IPS-18c (cell line): ENCODE data around the gene TCEANC.
A peak's percentile ranks its signal among the peaks of the same experiment; 100 is the strongest.
"Not testable (repeated sequence)": the region's sequence is repeated elsewhere in the genome, so short reads cannot be mapped to it uniquely, and the experiment has no call there.

Experiments used
- H3K4me3 ChIP-seq: 2 replicates; pipeline ENCODE4 v1.7.0; 2013; ENCODE audit warnings: low read depth, mild to moderate bottlenecking, low read length, moderate library complexity; ENCODE audit not compliant: insufficient read depth
- H3K9me3 ChIP-seq: one replicate; pipeline ENCODE4 v1.6.1; 2013; ENCODE audit warnings: mild to moderate bottlenecking, low read length, moderate library complexity; ENCODE audit not compliant: control insufficient read depth, insufficient read depth

TCEANC gene, protein sequence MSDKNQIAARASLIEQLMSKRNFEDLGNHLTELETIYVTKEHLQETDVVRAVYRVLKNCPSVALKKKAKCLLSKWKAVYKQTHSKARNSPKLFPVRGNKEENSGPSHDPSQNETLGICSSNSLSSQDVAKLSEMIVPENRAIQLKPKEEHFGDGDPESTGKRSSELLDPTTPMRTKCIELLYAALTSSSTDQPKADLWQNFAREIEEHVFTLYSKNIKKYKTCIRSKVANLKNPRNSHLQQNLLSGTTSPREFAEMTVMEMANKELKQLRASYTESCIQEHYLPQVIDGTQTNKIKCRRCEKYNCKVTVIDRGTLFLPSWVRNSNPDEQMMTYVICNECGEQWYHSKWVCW

DNA sequence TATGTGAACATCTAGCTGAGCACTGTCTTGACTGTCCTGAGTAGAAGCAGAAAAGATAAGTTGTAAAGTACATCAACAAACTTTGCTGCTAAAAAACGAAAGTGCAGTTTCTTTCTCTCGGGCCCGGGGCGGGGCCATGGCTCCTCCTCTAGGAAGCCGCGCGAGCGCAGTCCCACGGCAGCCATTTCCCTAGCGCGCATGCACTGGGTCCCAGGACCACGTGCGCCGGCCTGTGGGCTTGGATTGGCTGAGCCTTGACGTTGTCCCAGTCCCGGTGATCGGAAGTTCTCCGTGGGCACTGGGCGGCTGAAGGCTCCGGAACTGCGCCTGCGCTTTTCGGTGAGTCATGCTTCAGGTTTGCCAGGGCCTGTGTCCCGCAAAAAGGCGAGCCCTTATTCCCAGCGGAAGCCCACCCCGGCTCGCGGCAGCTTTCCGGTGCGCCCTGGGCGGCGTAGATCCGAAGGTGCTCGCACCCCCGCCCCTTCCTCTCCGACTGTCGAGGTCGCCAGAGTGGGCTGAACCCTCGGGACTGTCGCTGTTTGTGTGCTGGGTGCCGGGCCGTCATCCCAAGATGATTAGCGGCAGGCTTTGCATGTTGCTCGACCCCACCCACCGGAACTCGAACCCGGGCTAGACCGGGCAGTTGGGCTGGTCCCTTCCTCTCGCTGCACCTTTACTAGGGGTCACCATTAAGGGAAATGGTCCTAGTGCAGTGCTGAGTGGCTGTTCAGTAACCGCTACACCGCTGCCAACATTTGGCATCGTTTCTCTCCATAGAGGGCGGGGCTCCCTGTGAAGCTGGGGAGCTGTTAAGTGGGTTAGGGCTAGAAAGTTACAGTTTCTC lies at the start of gene TCEANC:
Gene TCEANC, plus strand, starts transcription at position 292 of the 844 bp plus-strand sequence. CDS start 9,368 bp downstream, outside the sequence.
- H3K9me3 ChIP-seq, result no peaks in the 10 kb centered on the region
- H3K4me3 ChIP-seq, result peak within 1 kb of the TSS; percentile 57

DNA sequence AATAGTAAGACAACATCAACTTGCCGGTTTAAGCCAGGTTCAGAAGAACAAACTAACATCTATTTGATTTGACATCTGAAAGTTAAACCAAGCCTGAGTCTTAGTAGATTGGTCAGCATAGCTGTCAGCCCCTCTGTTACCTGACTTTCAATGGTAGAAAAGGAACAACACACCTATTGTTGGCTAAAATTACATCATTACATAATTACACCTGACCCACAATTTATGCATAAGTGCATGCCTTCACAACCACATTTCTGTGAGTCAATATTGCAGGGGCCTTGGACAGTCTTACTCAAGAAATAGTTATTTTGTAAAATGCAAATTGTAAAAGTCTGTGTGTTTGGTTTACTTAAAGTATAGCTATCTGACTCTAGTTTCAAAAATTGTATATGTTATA lies 47.3 kb upstream of the TCEANC start:
- H3K4me3 ChIP-seq, result no peak overlapping the region
- H3K9me3 ChIP-seq, result no peaks in the 10 kb centered on the region

DNA sequence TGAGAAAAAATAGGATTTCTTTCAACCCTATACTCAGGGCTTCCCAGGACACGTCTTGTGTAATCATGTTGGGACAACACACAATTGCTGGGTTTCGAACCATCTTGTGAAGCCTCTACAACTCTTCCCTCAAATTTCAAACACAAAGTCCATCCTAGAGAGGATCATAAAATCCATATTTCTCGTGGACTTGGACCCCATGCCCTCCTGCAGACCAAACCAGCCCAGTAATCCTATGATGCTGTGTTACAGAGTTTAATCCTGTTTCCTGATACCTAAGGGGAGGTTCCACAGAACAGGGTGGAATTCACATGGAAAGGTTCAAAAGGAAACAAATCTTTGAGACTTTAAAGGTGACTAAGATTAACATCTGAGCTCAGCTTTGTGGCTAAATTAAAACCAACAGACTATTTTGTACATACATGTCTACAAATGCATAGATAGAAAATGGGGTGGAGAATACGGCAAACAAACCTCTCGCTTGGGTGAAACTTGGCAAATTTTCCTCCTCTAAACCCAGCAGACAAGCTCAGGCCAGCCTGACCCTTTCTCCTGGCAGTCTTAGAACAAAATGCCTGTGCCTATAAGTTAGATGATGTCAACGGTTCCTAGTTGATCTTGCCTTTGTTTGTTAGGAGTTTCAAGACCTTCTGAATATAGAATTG lies 45.5 kb upstream of the TCEANC start:
- no peaks in the 10 kb centered on the region for H3K9me3 ChIP-seq
- H3K4me3 ChIP-seq, result no peak overlapping the region

DNA sequence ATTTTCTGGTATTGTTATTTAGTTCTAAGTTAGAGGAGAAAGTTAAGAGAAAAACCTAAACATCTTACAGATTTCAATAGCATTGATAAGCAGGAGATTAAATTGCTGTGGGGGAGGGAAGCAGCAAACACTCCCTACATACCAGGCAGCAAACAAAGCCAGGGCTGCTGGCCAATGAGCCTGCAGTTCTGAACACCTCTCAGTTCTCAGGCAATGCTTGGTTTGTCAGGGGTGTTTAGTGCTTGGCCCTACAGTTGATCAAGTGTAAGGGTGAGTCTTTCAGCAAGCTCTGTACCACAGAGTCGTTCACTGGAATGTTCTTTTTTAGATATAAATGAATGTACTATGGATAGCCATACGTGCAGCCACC lies 45.0 kb upstream of the TCEANC start:
- no peaks in the 10 kb centered on the region for H3K9me3 ChIP-seq
- H3K4me3 ChIP-seq, result no peak overlapping the region

DNA sequence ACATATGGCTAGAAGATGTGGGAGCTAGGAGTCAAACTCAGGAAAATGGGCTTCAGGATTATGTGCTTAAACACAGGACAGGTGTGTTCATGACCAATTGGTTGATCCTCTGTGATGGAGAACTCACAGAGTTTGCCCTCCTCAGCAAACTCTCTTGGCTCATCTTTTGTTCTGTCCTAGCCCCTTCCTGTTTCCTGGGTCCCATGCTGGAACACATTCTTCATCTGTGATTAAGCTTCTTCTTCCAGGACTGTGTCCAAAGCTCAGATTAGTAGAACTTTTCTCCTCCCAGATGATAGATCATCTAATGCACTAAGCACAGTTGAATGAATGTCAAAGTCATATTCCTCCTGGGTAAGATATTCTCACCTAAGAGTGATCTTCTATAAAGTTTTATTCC lies 38.8 kb upstream of the TCEANC start:
- Histone ChIP-seq H3K4me3 (no peak overlapping the region), H3K9me3 (peaks cover 3% of the 10 kb centered on the region)

DNA sequence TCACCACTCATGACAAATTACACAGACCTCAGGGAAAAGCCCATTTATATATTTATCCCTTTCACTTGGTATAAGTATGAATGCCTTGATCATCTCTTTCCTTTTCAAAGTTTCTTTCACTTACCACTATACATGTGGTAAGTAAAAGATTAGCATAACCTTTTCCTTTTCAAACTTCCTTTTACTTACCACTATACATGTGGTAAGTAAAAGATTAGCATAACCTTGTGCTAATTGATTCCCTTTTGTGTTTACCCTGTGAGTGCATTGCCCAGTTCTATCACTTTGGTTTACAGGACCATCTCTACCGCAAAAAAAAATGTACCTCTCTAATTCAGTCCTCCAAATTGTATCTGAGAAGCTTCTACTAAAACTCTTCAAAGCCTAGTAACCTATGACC lies 32.7 kb upstream of the TCEANC start:
- no peak overlapping the region for H3K4me3 ChIP-seq
- H3K9me3 ChIP-seq, result peaks cover 3% of the 10 kb centered on the region

DNA sequence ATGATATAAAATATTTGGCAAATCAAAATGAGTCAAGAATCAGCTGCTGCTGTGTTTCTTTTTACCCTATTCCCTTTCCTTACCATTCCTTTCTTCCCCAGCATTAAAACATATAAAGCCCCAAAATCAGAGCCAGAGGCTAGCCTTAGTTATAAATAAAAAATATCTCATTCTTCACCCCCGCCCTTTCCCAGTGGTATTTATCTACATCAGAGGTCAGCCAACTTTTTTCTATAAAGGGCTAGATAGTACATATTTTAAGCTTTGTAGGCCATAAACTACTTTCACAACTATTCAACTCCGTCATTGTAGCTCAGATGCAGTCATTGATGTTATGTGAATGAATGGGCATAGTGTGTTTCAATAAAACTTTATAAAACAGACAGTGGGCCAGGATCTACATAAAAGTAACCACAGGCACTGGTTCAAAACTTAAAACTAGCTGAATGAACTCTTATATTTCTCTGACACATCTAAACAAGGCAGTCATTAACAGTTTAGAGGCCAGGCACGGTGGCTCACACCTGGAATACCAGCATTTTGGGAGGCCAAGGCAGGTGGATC lies 30.5 kb upstream of the TCEANC start:
- no peak overlapping the region for H3K4me3 ChIP-seq
- H3K9me3 ChIP-seq, result no peaks in the 10 kb centered on the region

DNA sequence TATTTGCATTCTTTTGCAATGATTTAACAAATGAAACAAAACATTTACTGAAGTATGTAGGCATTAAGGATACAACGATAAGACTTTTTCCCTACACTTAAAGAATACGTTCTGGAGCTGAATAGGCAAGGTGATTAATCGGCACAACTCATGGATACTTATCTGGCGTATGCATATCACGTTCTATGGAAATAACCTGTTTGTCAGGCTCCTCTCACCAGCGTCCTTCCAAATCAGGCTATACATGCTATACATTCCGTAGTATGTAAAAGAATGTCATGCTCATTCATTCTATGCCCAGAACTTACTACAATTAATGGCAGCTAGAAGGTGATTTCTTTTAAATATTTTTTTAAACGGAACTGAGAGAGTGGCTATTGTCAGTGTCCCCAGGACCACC lies 25.6 kb upstream of the TCEANC start:
- H3K4me3 ChIP-seq, result no peak overlapping the region
- H3K9me3 ChIP-seq, result peaks cover 6% of the 10 kb centered on the region

DNA sequence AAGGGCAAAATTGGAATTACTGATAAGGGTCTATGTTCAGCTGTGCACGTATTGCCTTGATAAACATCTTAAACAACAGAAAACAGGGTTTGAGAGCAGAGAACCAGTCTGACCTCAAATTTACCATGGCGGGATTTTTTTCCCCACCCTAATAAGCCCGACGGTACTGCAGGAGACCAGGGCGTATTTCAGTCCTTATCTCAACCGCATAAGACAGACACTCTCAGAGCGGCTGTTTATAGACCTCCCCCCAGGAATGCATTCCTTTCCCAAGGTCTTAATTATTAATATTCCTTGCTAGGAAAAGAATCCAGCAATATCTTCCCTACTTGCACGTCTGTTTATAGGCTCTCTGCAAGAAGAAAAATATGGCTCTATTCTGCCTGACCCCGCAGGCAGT lies 15.7 kb upstream of the TCEANC start:
- not testable (repeated sequence) for H3K9me3 ChIP-seq, H3K4me3 ChIP-seq

DNA sequence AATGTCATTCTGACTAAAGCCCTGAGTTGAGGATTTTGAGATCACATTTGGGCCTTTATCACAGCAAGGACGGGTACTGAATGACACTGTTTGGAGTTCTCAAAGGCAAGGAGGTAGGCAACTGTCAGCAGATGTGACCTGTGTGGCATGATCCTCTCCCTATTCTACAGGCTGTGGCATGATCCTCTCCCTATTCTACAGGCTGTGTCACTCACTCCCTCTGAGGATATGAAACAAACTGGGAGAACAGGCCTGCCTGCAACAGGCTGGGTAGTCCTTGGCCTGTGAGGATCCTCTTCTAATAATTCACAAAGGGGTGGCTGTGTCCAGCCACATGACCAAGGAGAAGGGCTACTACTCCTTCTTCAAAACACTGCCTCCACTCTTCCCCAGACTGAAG lies 14.9 kb upstream of the TCEANC start:
- Histone ChIP-seq H3K9me3 (peaks cover 4% of the 10 kb centered on the region), H3K4me3 (no peak overlapping the region)

DNA sequence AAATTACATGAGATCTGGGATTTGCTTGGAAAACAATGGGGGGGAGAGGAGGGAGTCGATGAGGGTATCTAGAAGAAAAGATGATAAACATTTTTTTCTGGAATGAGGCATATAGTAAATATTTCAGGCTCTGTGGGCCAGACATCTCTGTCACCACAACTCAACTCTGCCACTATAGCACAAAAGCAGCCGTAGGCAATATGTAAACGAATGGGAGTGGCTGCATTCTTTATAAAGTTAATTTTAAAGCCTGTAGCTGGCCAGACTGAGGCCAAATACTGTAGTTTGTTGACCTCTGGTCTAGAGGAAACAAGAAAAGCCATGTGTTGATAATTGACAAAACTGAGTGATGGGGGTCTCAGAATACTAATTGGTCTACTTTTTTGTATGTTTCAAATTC lies 14.1 kb upstream of the TCEANC start:
- Histone ChIP-seq H3K9me3 (peaks cover 4% of the 10 kb centered on the region), H3K4me3 (no peak overlapping the region)

DNA sequence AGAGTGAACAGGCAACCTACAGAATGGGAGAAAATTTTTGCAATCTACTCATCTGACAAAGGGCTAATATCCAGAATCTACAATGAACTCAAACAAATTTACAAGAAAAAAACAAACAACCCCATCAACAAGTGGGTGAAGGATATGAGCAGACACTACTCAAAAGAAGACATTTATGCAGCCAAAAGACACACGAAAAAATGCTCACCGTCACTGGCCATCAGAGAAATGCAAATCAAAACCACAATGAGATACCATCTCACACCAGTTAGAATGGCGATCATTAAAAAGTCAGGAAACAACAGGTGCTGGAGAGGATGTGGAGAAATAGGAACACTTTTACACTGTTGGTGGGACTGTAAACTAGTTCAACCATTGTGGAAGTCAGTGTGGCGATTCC lies 11.3 kb upstream of the TCEANC start:
- not testable (repeated sequence) for H3K4me3 ChIP-seq, H3K9me3 ChIP-seq

DNA sequence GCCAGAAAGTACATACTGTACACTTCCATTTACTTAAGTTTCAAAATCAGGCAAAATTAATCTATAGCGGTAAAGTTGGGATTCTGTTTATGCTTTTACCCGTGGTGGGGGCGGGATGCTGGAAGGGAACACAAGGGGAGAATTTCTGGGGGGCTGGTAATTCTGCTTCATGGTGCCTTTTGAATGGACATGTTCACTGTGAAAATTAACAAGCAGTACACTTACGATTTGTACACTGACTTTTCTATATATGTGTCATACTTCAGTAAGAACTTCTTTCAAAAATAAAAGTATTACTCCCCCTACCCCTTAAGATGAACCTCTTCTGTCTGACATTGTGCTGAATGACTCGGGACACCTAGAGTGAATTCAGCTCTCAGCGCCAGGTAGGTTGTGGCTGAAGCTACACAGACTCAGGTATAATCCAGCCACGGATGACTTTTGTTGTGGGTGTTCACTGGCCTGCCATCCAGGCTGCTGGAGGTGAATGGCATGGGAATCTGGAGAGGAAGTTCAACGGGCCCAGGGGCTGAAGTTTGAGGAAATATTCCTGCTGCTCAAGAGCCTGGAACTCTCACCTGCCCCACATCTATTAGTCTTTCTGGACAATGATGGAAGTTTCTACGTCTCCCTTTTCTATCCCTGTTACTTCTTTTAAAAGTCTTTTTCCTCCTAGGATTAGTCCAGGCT lies 7.3 kb upstream of the TCEANC start:
- Histone ChIP-seq H3K9me3 (peaks cover 2% of the 10 kb centered on the region), H3K4me3 (no peak overlapping the region)

DNA sequence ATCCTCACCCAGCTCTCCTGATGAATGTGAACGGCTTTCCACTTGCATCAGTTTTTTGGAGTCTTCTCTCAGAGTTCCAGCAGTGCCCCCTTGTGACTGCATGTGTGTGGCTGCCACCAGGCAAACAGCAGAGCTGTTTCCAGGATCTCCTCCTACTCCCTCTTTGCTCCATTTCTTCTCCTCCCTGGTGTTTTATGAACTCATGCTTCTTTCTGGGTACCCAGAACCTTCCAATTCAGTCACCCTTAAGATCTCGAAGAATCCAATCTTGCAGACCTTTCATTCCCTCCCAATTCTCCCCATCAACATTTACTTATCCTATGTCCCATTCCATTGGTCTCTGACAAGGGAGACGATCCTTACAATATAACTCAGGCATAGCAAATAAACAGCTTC lies 6.8 kb upstream of the TCEANC start:
- Histone ChIP-seq H3K4me3 (no peak overlapping the region), H3K9me3 (peaks cover 2% of the 10 kb centered on the region)

DNA sequence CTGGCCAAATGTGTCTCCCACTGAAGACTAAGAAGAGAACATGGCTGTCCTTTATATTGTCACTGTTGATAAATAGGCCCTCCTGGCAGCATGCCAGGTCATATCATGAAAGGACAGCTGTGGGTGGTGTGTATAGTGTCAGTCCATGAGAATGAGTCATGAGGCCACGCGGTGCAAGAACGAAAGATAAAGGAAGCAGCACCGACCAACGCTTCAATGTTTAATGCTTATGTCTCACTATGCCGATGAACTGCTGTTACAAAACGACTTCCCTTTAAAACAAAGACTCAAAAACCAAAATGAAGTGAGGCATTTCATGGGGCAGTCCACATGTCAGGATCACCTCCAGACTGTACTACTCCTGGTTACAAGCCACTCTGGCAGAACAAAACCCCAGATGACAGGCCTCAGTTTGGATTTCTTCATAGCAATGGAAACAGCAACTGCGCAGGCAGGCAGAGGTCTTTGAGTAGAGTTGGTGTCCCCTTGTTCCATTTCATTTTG lies 5.2 kb upstream of the TCEANC start:
- H3K4me3 ChIP-seq, result no peak overlapping the region
- H3K9me3 ChIP-seq, result peaks cover 2% of the 10 kb centered on the region

DNA sequence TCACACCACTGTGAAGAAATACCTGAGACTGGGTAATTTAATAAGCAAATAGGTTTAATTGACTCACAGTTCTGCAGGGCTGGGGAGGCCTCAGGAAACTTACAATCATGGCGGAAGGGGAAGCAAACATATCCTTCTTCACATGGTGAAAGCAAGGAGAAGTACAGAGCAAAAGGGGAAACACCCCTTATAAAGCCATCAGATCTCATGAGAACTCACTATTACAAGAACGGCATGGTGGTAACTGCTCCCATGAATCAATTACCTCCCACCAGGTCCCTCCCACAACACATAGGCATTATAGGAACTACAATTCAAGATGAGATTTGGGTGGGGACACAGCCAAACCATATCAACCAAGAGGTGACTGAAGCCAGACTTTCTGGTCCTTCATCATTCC lies 4.6 kb upstream of the TCEANC start:
- not testable (repeated sequence) for H3K4me3 ChIP-seq, H3K9me3 ChIP-seq

DNA sequence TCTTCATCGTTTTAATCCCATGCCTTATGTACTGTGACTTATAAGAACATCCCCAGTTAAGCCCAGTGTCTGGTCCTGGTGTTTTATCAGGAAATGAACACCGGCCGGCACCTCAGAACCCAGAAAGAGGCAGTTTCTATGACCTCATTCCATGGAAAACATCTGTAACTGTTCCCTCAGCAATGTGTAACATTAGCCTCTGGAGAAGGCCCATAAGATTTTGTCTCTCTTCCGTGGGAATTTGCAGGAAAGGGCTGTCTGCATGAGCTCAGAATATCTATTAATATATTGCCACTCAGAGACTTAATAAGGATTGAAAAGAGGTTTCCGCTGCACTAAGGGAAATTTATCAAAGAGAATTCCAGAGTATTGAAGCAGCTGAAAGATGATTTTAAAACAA lies 3.1 kb upstream of the TCEANC start:
- no peaks in the 10 kb centered on the region for H3K9me3 ChIP-seq

More for the DNA sequence above, 3.1 kb upstream of the TCEANC start:
- no peak overlapping the region for H3K4me3 ChIP-seq
